HepG2 (cell line): ENCODE measurements around the gene IGDCC3. TPM values are rescaled to one million over a fixed set of nuclear protein-coding genes. Genes with fewer than 3 reads are reported as not detected.

Source experiments
- AGO1 ChIP-seq: fragments of 200-400 bp; formaldehyde crosslinking; IDR thresholded peaks from 2 replicates; pipeline ENCODE4 v1.6.1; 2017; ENCODE audit warnings: mild to moderate bottlenecking, low read depth, low read length, moderate library complexity; ENCODE audit not compliant: poor library complexity, severe bottlenecking
- BRD4 ChIP-seq: sonication (generic); formaldehyde crosslinking; IDR thresholded peaks from 2 replicates; pipeline ENCODE4 v1.4.0; 2020; ENCODE audit warnings: missing genetic modification reagents
- CCDC6 ChIP-seq: sonication (generic); formaldehyde crosslinking; IDR thresholded peaks from 2 replicates; pipeline ENCODE4 v1.8.1; 2022; ENCODE audit warnings: mild to moderate bottlenecking, missing genetic modification reagents, moderate library complexity
- EZH2 ChIP-seq: conservative IDR thresholded peaks from 2 replicates; pipeline ENCODE4 v1.6.1; 2012; ENCODE audit warnings: mild to moderate bottlenecking, low read depth, low read length, moderate library complexity
- FOXP1 ChIP-seq, 2 experiments: fragments of 450-650 bp in 1 of 2; IDR thresholded peaks; 2 replicates each; pipeline ENCODE4 v1.6.1; 2017 to 2018; ENCODE audit warnings: antibody characterized with exemption in 1 of 2
- KDM5B ChIP-seq: sonication (generic); formaldehyde crosslinking; IDR thresholded peaks from 2 replicates; pipeline ENCODE4 v1.4.0; 2020; ENCODE audit warnings: missing genetic modification reagents, mild to moderate bottlenecking, borderline replicate concordance
- MED1 ChIP-seq: sonication (generic); formaldehyde crosslinking; IDR thresholded peaks from 2 replicates; pipeline ENCODE4 v1.4.0; 2020; ENCODE audit warnings: missing genetic modification reagents
- MED8 ChIP-seq: sonication (generic); formaldehyde crosslinking; IDR thresholded peaks from 2 replicates; pipeline ENCODE4 v1.8.1; 2023; ENCODE audit warnings: mild to moderate bottlenecking, missing genetic modification reagents; ENCODE audit not compliant: insufficient replicate concordance
- PBX2 ChIP-seq: IDR thresholded peaks from 2 replicates; pipeline ENCODE4 v1.6.1; 2016; ENCODE audit warnings: control low read depth
- PTBP1 ChIP-seq: fragments of 200-400 bp; formaldehyde crosslinking; IDR thresholded peaks from 2 replicates; pipeline ENCODE4 v1.6.1; 2018; ENCODE audit warnings: low read length, low read depth; ENCODE audit not compliant: poor library complexity, severe bottlenecking
- SNAPC2 ChIP-seq: sonication (generic); formaldehyde crosslinking; IDR thresholded peaks from 2 replicates; pipeline ENCODE4 v1.8.1; 2022; ENCODE audit warnings: mild to moderate bottlenecking, missing genetic modification reagents
- SRF ChIP-seq: IDR thresholded peaks from 2 replicates; pipeline ENCODE4 v1.6.1; 2011; ENCODE audit warnings: mild to moderate bottlenecking, low read depth, low read length, moderate library complexity
- YY1 ChIP-seq: IDR thresholded peaks from 2 replicates; pipeline ENCODE4 v1.6.1; 2011; ENCODE audit warnings: low read length, low read depth, moderate library complexity, mild to moderate bottlenecking; ENCODE audit not compliant: insufficient read depth, insufficient replicate concordance
- ZBTB14 ChIP-seq: sonication (generic); formaldehyde crosslinking; IDR thresholded peaks from 2 replicates; pipeline ENCODE4 v1.4.0; 2020; ENCODE audit warnings: missing genetic modification reagents
- polyA plus RNA-seq, 8 experiments: library from polyadenylated mRNA; depleted of rRNA in 3 of 8; stranded (reverse) in 7 of 8; unstranded in 1 of 8; fragments of >200 nt; fragmentation: Illumina TruSeq in 4 of 8; extraction: Trizol in 4 of 8; gene quantifications; 2 replicates each; pipeline versions ENCODE4 v1.2.1 to v1.2.3, GENCODE V29; 2011 to 2016; ENCODE audit warnings: low read depth in 4 of 8, missing spikeins in 1 of 8, mixed read lengths in 1 of 8; ENCODE audit not compliant: insufficient read depth in 1 of 8
- total RNA-seq, 5 experiments: library from RNA; depleted of rRNA; stranded (reverse); fragments of >200 nt; fragmentation: Illumina TruSeq; extraction: Trizol; gene quantifications; 2 replicates each; pipeline ENCODE4 v1.2.3, GENCODE V29; 2016; ENCODE audit warnings: low read depth in 1 of 5
- TF ChIP-seq, protein P1 (sequence below): IDR thresholded peaks from 2 replicates; pipeline ENCODE4 v1.6.1; 2018; ENCODE audit warnings: missing genetic modification reagents, mild to moderate bottlenecking, missing compliant biosample characterization
- TF ChIP-seq, protein P2 (sequence below): sonication (generic); formaldehyde crosslinking; IDR thresholded peaks from 2 replicates; pipeline ENCODE4 v1.4.0; 2020; ENCODE audit warnings: missing genetic modification reagents
- TF ChIP-seq, protein P3 (sequence below): sonication (generic); formaldehyde crosslinking; IDR thresholded peaks from 2 replicates; pipeline ENCODE4 v1.4.0; 2020; ENCODE audit warnings: mild to moderate bottlenecking, missing genetic modification reagents

IGDCC3 gene
- total and polyA plus RNA-seq, 2 of the 13 experiments (the other 11 are each of a cell fraction or from before 2014, with no cell fraction given), result 30.1 to 51.8 TPM

DNA sequence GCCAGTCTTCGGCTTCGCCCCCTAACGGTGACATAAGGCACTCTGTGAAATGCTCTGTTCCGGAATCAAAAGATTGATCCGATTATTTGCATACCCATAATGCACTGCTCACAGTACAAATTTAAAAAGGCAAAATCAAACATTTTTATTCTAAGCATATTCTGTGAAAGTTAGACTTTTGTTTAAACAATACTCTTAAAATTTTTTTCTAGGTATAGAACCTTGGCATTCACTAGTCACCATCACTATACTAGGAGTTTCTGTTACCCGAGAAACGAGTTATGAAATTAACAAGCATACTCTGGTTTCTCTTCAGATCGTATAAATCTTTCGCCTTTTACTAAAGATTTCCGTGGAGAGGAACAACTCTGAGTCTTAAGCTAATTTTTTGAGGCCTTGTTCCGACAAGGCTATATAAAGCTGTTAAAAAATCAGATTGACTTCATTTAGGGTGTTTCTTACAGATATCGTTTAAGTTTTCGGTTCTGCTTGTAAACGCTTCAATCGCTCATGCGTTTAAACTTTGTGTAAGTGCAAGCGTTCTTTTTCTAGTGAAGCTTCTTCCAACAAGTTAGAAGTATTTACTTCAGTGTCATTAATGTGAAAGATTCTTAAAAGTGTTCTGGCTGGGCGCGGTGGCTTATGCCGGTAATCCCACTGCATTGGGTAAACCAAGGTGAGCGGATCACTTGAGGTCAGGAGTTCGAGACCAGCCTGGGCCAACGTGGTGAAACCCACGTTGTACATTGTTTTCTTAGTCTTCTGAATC, 73.2 kb downstream of the IGDCC3 start, which contains the start of gene RNU5B-1 (continued):
- TF ChIP-seq KDM5B (CRISPR knock-in tag), result 0 out of 2 replicates have a peak, but pooled peaks have one; percentile 21
- peak; percentile 99 for TF ChIP-seq MED8
- no peak for TF ChIP-seq YY1
- TF ChIP-seq, protein P1, sequence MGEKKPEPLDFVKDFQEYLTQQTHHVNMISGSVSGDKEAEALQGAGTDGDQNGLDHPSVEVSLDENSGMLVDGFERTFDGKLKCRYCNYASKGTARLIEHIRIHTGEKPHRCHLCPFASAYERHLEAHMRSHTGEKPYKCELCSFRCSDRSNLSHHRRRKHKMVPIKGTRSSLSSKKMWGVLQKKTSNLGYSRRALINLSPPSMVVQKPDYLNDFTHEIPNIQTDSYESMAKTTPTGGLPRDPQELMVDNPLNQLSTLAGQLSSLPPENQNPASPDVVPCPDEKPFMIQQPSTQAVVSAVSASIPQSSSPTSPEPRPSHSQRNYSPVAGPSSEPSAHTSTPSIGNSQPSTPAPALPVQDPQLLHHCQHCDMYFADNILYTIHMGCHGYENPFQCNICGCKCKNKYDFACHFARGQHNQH (CRISPR knock-in tag), result peak; percentile 84
- TF ChIP-seq ZBTB14 (CRISPR knock-in tag), result no peak; the same call in 1 of the 2 replicates
- no peak for TF ChIP-seq PBX2
- no peak for TF ChIP-seq BRD4 (CRISPR knock-in tag)
- no peak for TF ChIP-seq EZH2
- TF ChIP-seq, protein P2, sequence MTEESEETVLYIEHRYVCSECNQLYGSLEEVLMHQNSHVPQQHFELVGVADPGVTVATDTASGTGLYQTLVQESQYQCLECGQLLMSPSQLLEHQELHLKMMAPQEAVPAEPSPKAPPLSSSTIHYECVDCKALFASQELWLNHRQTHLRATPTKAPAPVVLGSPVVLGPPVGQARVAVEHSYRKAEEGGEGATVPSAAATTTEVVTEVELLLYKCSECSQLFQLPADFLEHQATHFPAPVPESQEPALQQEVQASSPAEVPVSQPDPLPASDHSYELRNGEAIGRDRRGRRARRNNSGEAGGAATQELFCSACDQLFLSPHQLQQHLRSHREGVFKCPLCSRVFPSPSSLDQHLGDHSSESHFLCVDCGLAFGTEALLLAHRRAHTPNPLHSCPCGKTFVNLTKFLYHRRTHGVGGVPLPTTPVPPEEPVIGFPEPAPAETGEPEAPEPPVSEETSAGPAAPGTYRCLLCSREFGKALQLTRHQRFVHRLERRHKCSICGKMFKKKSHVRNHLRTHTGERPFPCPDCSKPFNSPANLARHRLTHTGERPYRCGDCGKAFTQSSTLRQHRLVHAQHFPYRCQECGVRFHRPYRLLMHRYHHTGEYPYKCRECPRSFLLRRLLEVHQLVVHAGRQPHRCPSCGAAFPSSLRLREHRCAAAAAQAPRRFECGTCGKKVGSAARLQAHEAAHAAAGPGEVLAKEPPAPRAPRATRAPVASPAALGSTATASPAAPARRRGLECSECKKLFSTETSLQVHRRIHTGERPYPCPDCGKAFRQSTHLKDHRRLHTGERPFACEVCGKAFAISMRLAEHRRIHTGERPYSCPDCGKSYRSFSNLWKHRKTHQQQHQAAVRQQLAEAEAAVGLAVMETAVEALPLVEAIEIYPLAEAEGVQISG (CRISPR knock-in tag), result no peak; the same call in 1 of the 2 replicates
- peak; percentile 30; the same call in 1 of the 2 replicates for TF ChIP-seq CCDC6 (CRISPR knock-in tag)
- TF ChIP-seq SNAPC2 (CRISPR knock-in tag), result peak; percentile 100
- TF ChIP-seq, protein P3, sequence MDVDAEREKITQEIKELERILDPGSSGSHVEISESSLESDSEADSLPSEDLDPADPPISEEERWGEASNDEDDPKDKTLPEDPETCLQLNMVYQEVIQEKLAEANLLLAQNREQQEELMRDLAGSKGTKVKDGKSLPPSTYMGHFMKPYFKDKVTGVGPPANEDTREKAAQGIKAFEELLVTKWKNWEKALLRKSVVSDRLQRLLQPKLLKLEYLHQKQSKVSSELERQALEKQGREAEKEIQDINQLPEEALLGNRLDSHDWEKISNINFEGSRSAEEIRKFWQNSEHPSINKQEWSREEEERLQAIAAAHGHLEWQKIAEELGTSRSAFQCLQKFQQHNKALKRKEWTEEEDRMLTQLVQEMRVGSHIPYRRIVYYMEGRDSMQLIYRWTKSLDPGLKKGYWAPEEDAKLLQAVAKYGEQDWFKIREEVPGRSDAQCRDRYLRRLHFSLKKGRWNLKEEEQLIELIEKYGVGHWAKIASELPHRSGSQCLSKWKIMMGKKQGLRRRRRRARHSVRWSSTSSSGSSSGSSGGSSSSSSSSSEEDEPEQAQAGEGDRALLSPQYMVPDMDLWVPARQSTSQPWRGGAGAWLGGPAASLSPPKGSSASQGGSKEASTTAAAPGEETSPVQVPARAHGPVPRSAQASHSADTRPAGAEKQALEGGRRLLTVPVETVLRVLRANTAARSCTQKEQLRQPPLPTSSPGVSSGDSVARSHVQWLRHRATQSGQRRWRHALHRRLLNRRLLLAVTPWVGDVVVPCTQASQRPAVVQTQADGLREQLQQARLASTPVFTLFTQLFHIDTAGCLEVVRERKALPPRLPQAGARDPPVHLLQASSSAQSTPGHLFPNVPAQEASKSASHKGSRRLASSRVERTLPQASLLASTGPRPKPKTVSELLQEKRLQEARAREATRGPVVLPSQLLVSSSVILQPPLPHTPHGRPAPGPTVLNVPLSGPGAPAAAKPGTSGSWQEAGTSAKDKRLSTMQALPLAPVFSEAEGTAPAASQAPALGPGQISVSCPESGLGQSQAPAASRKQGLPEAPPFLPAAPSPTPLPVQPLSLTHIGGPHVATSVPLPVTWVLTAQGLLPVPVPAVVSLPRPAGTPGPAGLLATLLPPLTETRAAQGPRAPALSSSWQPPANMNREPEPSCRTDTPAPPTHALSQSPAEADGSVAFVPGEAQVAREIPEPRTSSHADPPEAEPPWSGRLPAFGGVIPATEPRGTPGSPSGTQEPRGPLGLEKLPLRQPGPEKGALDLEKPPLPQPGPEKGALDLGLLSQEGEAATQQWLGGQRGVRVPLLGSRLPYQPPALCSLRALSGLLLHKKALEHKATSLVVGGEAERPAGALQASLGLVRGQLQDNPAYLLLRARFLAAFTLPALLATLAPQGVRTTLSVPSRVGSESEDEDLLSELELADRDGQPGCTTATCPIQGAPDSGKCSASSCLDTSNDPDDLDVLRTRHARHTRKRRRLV (CRISPR knock-in tag), result peak; percentile 100
- TF ChIP-seq FOXP1 (IDR thresholded peaks at IDR 0.05), result no peak
- no peak; the same call in 1 of the 2 replicates for TF ChIP-seq FOXP1 (CRISPR knock-in tag; IDR thresholded peaks at IDR 0.05)
- no peak for TF ChIP-seq AGO1
- no peak for TF ChIP-seq SRF
- TF ChIP-seq PTBP1, result no peak
- TF ChIP-seq MED1 (CRISPR knock-in tag), result peak; percentile 99
